ENCODE measurements around the gene RIPK1. TPM values are rescaled to one million over a fixed set of nuclear protein-coding genes. Genes with fewer than 3 reads are reported as not detected.

The RIPK1 gene
- total and polyA plus RNA-seq, 2 donors (not counting 3 experiments of a cell fraction or from before 2014, with no cell fraction given): 11.2 to 20.6 TPM

GRCh38 chr6:3052481-3053230 lies 15.6 kb upstream of the RIPK1 start:
- Histone ChIP-seq H3K79me2 (ENCODE audit: control insufficient read depth, insufficient read depth, low read length) (no peaks in the 10 kb centered on the region), H3K9me1 (replicated peaks; ENCODE audit: control insufficient read depth, extremely low read depth, insufficient read depth, low read length) (no peaks in the 10 kb centered on the region), H3K4me2 (ENCODE audit: insufficient read depth, low read length) (no peak overlapping the region), H3K9me3 (replicated peaks; ENCODE audit: control insufficient read depth, insufficient read depth, low read length) (no peaks in the 10 kb centered on the region), H3K36me3 (ENCODE audit: control insufficient read depth in 2 of 2, extremely low read depth in 1 of 2, insufficient read depth in 2 of 2, low read length in 2 of 2) (no peaks in the 10 kb centered on the region), H2AFZ (ENCODE audit: low read depth, low read length) (peak overlapping the region; percentile 100), H3K4me3 (replicated peaks in 1 of 3; ENCODE audit: insufficient read depth in 1 of 3, low read depth in 1 of 3, low read length in 3 of 3) (no peak overlapping the region), H3K27me3 (ENCODE audit: control insufficient read depth in 2 of 2, insufficient read depth in 2 of 2, low read length in 2 of 2) (peaks cover 3 to 8% of the 10 kb centered on the region in 2 experiments), H3K9ac (replicated peaks; ENCODE audit: extremely low read depth, insufficient read depth, low read length) (no peak overlapping the region), H3K27ac (ENCODE audit: insufficient read depth, low read depth, low read length) (no peak overlapping the region), H3K4me1 (ENCODE audit: control insufficient read depth, extremely low read depth, insufficient read depth, low read length) (peaks cover 9% of the 10 kb centered on the region), H4K20me1 (replicated peaks; ENCODE audit: control insufficient read depth, extremely low read depth, insufficient read depth, low read length) (no peaks in the 10 kb centered on the region)
- dilution Hi-C loops (cut with MboI; ENCODE audit: extremely low pct_ligation_motif_present, low sequenced_read_pairs): no loop called here
- CTCF ChIA-PET: interaction anchor here (8.9 kb wide), 1 partner anchor 53 kb away, joined by 126 read pairs; the partner anchor contains the start of gene NQO2
- FAIRE-seq (no peak), DNase-seq (ENCODE audit: low read depth, low spot score) (no peak)
- intact Hi-C loops (cut with micrococcal nuclease): loop anchor here (1.0 kb wide), 3 partner anchors 29 to 206 kb away; partner anchors contain the start of gene NQO2
- POLR2A ChIA-PET: no interaction called here
- BruUV-seq (replicated peaks): no TSS peak
- no peak for TF ChIP-seq POLR2A (IDR thresholded peaks at IDR 0.05; ENCODE audit: low read depth, low read length)
- TF ChIP-seq EZH2 (IDR thresholded peaks at IDR 0.05; ENCODE audit: borderline replicate concordance, low read depth, low read length, severe bottlenecking): no peak
- TF ChIP-seq, protein P1, sequence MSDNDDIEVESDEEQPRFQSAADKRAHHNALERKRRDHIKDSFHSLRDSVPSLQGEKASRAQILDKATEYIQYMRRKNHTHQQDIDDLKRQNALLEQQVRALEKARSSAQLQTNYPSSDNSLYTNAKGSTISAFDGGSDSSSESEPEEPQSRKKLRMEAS (IDR thresholded peaks at IDR 0.05; ENCODE audit: insufficient read depth, insufficient read length): no peak
- no peak for TF ChIP-seq CTCF (IDR thresholded peaks at IDR 0.05; ENCODE audit: extremely low read depth in 1 of 2, insufficient read depth in 1 of 2, low read depth in 1 of 2, low read length in 2 of 2)
- TF ChIP-seq POLR2AphosphoS5 (IDR thresholded peaks at IDR 0.05; ENCODE audit: insufficient read depth, low read depth, low read length): no peak
- TF ChIP-seq FOS (IDR thresholded peaks at IDR 0.05; ENCODE audit: borderline replicate concordance, insufficient read depth, low read length): no peak
- no peak for TF ChIP-seq GATA2 (IDR thresholded peaks at IDR 0.05; ENCODE audit: insufficient read depth, insufficient read length, low read depth, low read length)
- no peak for TF ChIP-seq MYC (IDR thresholded peaks at IDR 0.05; ENCODE audit: low read depth, low read length)
- TF ChIP-seq JUN (IDR thresholded peaks at IDR 0.05; ENCODE audit: borderline replicate concordance, insufficient read depth, insufficient read length, low read depth): no peak
